ENCODE measurements around the gene LRRTM3.

Gene LRRTM3

DNA sequence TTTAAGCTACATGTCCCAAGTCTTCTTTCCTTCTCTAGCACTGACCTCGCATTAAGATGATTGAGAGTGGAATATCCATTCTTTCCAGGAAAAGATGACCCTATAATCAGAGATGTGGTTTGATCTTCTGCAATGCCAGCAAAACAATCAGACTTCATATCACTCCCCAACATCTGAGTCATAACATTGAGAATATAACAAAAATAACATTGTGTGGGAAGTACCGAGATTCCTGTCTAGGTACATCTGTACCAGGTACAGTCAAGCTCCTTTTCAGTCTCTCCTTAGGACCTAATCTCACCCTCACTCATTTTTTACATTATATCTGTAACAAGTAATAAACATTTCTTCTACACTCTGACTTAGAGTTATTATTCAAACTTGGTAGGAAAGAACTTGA lies 201.6 kb downstream of the LRRTM3 start:
- Histone ChIP-seq H3K27ac (no peak overlapping the region), H3K4me3 (no peak overlapping the region)
- no peak for DNase-seq (ENCODE audit: low spot score)
- TF ChIP-seq, protein P1, sequence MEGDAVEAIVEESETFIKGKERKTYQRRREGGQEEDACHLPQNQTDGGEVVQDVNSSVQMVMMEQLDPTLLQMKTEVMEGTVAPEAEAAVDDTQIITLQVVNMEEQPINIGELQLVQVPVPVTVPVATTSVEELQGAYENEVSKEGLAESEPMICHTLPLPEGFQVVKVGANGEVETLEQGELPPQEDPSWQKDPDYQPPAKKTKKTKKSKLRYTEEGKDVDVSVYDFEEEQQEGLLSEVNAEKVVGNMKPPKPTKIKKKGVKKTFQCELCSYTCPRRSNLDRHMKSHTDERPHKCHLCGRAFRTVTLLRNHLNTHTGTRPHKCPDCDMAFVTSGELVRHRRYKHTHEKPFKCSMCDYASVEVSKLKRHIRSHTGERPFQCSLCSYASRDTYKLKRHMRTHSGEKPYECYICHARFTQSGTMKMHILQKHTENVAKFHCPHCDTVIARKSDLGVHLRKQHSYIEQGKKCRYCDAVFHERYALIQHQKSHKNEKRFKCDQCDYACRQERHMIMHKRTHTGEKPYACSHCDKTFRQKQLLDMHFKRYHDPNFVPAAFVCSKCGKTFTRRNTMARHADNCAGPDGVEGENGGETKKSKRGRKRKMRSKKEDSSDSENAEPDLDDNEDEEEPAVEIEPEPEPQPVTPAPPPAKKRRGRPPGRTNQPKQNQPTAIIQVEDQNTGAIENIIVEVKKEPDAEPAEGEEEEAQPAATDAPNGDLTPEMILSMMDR (IDR thresholded peaks at IDR 0.05) = no peak

DNA sequence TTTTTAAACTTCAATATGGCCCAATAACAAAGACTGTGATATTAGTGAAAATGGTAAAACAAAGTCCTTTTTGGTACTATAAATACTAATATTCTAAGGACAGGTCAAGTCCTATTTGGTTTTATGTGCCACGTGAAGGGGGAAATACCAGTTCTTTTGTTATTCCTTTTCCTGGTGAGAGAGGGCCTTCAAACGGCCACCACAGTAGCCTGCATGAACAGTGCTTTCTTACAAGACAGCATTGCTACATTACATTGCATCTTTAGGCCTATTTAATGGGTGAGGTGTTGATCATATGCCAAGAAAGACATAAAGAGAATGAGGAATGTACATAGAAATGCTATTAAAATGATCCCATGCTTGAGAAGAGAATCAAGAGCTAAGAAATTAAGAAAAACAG lies 214.8 kb downstream of the LRRTM3 start:
- H3K27ac ChIP-seq = no peak overlapping the region
- H3K4me3 ChIP-seq = no peak overlapping the region
- TF ChIP-seq, protein P1 (IDR thresholded peaks at IDR 0.05) = no peak
- DNase-seq (ENCODE audit: low spot score) = no peak

DNA sequence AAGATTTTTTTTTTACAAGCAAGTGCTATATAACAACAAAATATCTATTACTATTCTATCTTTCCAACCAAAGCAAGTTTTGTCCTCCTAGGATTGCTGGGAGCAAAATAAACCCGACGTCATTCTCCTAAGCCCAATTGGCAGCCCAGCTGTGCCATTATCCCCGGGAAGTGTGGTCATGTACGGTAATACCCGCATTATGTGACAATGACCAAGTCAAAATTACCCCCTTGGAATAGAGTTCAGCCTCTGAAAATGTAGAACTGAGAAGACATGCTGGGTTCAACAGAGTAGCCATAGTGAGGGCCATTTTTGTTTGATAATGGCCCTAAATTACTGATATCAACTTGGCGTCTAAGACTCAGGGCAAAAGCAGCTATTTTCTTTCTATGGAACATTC lies 215.5 kb downstream of the LRRTM3 start:
- H3K27ac ChIP-seq = no peak overlapping the region
- TF ChIP-seq, protein P1 (IDR thresholded peaks at IDR 0.05) = no peak
- H3K4me3 ChIP-seq = no peak overlapping the region
- no peak for DNase-seq (ENCODE audit: low spot score)

DNA sequence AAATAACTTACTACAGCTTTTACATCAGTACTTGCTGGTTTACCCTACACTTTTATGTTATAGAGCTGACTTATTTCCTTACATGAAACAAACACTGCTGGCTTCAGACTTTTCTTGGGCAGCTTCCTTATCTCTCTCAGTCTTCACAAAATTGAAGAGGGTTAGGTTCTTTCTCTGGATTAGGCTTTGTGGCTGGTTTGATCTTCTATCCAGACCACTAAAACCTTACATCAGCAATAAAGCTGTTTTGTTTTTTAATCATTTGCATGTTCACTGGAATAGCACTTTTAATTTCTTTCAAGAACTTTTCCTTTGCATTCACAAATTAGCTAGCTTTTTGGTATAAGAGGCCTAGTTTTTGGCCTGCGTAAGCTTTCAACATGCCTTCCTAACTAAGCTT lies 218.7 kb downstream of the LRRTM3 start:
- Histone ChIP-seq H3K27ac (no peak overlapping the region), H3K4me3 (no peak overlapping the region)
- TF ChIP-seq, protein P1 (IDR thresholded peaks at IDR 0.05) = no peak
- no peak for DNase-seq (ENCODE audit: low spot score)

All from coronary artery (tissue), 2 donors.